Measurements from ENCODE around the gene GJD2. TPM values are rescaled to one million over a fixed set of nuclear protein-coding genes. Genes with fewer than 3 reads are reported as not detected.

GJD2 gene
- total RNA-seq, 1 donor from 2014 or later = not detected

- Histone ChIP-seq H3K9me3 (ENCODE audit: control insufficient read depth in 3 of 3, low read length in 3 of 3) (no peaks in the 10 kb centered on the region), H3K27ac (ENCODE audit: low read depth, low read length) (peak overlapping the region; percentile 89), H3K27me3 (ENCODE audit: control insufficient read depth in 3 of 3, insufficient read depth in 3 of 3, low read length in 3 of 3) (peaks cover 0 to 4% (median 0%) of the 10 kb centered on the region in 3 donors), H3K4me1 (ENCODE audit: control insufficient read depth in 3 of 3, insufficient read depth in 3 of 3, low read length in 3 of 3) (peaks cover 12 to 26% (median 14%) of the 10 kb centered on the region in 3 donors), H3K4me3 (ENCODE audit: low read length in 3 of 3) (peak overlapping the region in 2 of 3 donors; percentile 43 to 72), H3K9ac (ENCODE audit: low read depth in 1 of 3, low read length in 3 of 3) (peak overlapping the region in 1 of 3 donors; percentile 85), H3K36me3 (ENCODE audit: control insufficient read depth in 3 of 3, insufficient read depth in 3 of 3, low read length in 3 of 3) (peaks cover 5 to 29% (median 8%) of the 10 kb centered on the region in 3 donors)
These were observed 39.1 kb upstream of the GJD2 start for GRCh38 chr15:34793901-34794300.

DNA sequence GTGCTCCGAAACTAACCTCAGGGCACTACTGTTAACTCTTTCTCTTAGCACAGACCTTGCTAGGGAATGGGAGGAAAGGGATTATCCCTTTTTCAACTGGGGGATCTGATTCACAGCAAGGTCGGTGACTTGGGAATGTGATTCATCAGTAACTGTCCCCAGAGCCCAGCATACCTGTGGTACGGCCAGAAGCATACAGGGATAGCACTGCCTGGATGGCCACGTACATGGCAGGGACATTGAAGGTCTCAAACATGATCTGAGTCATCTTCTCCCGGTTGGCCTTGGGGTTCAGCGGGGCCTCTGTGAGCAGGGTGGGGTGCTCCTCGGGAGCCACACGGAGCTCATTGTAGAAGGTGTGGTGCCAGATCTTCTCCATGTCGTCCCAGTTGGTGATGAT lies 38.3 kb upstream of the GJD2 start:
- H3K4me1 ChIP-seq (ENCODE audit: control insufficient read depth in 3 of 3, insufficient read depth in 3 of 3, low read length in 3 of 3) = peaks cover 12 to 26% (median 14%) of the 10 kb centered on the region in 3 donors
- peak overlapping the region; percentile 89 for H3K27ac ChIP-seq (ENCODE audit: low read depth, low read length)
- peaks cover 5 to 29% (median 8%) of the 10 kb centered on the region in 3 donors for H3K36me3 ChIP-seq (ENCODE audit: control insufficient read depth in 3 of 3, insufficient read depth in 3 of 3, low read length in 3 of 3)
- H3K9me3 ChIP-seq (ENCODE audit: control insufficient read depth in 3 of 3, low read length in 3 of 3) = no peaks in the 10 kb centered on the region
- peak overlapping the region in 2 of 3 donors; percentile 22 to 72 for H3K4me3 ChIP-seq (ENCODE audit: low read length in 3 of 3)
- H3K27me3 ChIP-seq (ENCODE audit: control insufficient read depth in 3 of 3, insufficient read depth in 3 of 3, low read length in 3 of 3) = peaks cover 0 to 4% (median 0%) of the 10 kb centered on the region in 3 donors
- no peak overlapping the region for H3K9ac ChIP-seq (ENCODE audit: low read depth in 1 of 3, low read length in 3 of 3)

DNA sequence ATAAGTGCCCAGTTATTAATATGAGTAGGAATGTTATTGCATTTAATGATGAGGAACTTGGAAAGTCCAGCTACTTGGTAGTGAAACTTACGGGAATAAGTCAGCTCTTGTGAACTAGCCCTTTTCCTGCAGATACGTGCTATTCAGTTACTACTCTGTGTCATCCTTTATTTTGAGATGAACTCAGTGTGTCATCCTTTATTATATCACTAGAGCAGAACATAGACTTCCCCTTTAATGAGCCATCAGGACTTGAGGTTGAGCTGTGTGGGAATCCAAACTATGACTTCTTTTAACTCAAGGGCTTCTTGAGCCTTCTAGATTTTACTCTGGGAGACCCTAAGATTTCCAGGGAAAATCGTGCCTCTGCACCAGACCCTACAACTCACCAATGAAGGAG lies 36.9 kb upstream of the GJD2 start:
- H3K4me3 ChIP-seq (ENCODE audit: low read length in 3 of 3) = peak overlapping the region in 1 of 3 donors; percentile 19
- no peaks in the 10 kb centered on the region for H3K9me3 ChIP-seq (ENCODE audit: control insufficient read depth in 3 of 3, low read length in 3 of 3)
- H3K36me3 ChIP-seq (ENCODE audit: control insufficient read depth in 3 of 3, insufficient read depth in 3 of 3, low read length in 3 of 3) = peaks cover 5 to 29% (median 8%) of the 10 kb centered on the region in 3 donors
- peaks cover 12 to 26% (median 14%) of the 10 kb centered on the region in 3 donors for H3K4me1 ChIP-seq (ENCODE audit: control insufficient read depth in 3 of 3, insufficient read depth in 3 of 3, low read length in 3 of 3)
- peaks cover 0 to 4% (median 0%) of the 10 kb centered on the region in 3 donors for H3K27me3 ChIP-seq (ENCODE audit: control insufficient read depth in 3 of 3, insufficient read depth in 3 of 3, low read length in 3 of 3)
- no peak overlapping the region for H3K27ac ChIP-seq (ENCODE audit: low read depth, low read length)
- H3K9ac ChIP-seq (ENCODE audit: low read depth in 1 of 3, low read length in 3 of 3) = no peak overlapping the region

DNA sequence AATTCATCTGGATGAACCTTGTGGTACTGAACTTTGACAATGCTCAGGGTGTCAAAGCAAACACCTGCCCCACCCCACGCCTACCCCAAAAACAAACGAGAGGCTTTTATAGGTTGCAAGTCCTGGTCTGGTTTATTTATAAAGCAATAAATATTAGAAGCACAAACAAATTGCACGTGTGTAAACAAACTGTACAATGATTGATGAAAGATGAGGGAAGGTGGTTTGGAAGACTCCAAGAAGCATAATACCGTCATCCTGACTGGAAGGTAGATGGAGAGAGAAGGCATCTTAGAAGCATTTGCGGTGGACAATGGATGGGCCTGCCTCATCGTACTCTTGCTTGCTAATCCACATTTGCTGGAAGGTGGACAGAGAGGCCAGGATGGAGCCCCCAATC lies 35.3 kb upstream of the GJD2 start:
- Histone ChIP-seq H3K27me3 (ENCODE audit: control insufficient read depth in 3 of 3, insufficient read depth in 3 of 3, low read length in 3 of 3) (no peaks in the 10 kb centered on the region), H3K27ac (ENCODE audit: low read depth, low read length) (no peak overlapping the region), H3K9ac (ENCODE audit: low read depth in 1 of 3, low read length in 3 of 3) (no peak overlapping the region), H3K9me3 (ENCODE audit: control insufficient read depth in 3 of 3, low read length in 3 of 3) (no peaks in the 10 kb centered on the region), H3K36me3 (ENCODE audit: control insufficient read depth in 3 of 3, insufficient read depth in 3 of 3, low read length in 3 of 3) (peaks cover 5 to 29% (median 8%) of the 10 kb centered on the region in 3 donors), H3K4me3 (ENCODE audit: low read length in 3 of 3) (no peak overlapping the region), H3K4me1 (ENCODE audit: control insufficient read depth in 3 of 3, insufficient read depth in 3 of 3, low read length in 3 of 3) (peaks cover 12 to 26% (median 14%) of the 10 kb centered on the region in 3 donors)

DNA sequence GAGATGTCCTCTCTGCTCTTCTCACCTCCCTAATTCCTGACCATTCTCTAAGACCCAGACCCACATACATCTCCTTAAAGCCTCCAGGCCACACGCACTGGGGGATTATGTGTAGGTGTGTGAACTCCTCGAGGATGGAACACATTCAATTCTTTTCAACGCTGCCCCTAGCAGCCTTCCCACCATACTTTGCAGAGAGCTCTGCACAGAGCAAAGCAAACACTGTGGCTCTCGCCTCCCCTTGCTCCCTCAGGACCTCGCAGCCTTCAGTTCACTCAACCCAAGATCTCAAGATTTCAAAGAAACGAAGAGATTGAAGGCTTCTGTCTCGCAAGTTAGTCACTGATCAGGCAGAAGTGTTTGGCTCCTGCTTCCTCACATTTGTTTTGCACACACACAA lies 34.5 kb upstream of the GJD2 start:
- no peak overlapping the region for H3K9ac ChIP-seq (ENCODE audit: low read depth in 1 of 3, low read length in 3 of 3)
- no peak overlapping the region for H3K27ac ChIP-seq (ENCODE audit: low read depth, low read length)
- peaks cover 7 to 23% (median 9%) of the 10 kb centered on the region in 3 donors for H3K4me1 ChIP-seq (ENCODE audit: control insufficient read depth in 3 of 3, insufficient read depth in 3 of 3, low read length in 3 of 3)
- no peaks in the 10 kb centered on the region for H3K9me3 ChIP-seq (ENCODE audit: control insufficient read depth in 3 of 3, low read length in 3 of 3)
- no peak overlapping the region for H3K4me3 ChIP-seq (ENCODE audit: low read length in 3 of 3)
- H3K36me3 ChIP-seq (ENCODE audit: control insufficient read depth in 3 of 3, insufficient read depth in 3 of 3, low read length in 3 of 3) = peaks cover 5 to 29% (median 8%) of the 10 kb centered on the region in 3 donors
- no peaks in the 10 kb centered on the region for H3K27me3 ChIP-seq (ENCODE audit: control insufficient read depth in 3 of 3, insufficient read depth in 3 of 3, low read length in 3 of 3)

DNA sequence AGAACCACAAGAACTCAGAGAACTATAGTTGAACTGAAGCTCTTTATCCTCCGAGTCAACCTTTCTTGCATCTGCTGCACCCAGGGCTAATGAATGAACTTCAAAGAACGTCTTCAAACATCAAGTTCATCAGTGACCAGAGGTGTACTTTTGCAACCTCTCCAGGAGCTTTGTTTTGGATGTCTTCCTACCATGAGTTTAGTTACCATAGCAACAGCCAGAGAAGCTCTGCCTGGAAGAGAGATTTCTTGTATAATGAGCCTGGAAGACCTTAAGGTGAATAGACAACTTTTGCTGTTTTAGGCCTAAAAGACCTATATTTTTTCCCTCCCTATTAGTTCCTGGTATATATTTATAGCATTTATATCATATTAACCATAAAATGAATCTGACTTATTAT lies 31.4 kb upstream of the GJD2 start:
- Histone ChIP-seq H3K4me1 (ENCODE audit: control insufficient read depth in 3 of 3, insufficient read depth in 3 of 3, low read length in 3 of 3) (peaks cover 0 to 2% (median 0%) of the 10 kb centered on the region in 3 donors), H3K4me3 (ENCODE audit: low read length in 3 of 3) (no peak overlapping the region), H3K27ac (ENCODE audit: low read depth, low read length) (no peak overlapping the region), H3K9ac (ENCODE audit: low read depth in 1 of 3, low read length in 3 of 3) (no peak overlapping the region), H3K27me3 (ENCODE audit: control insufficient read depth in 3 of 3, insufficient read depth in 3 of 3, low read length in 3 of 3) (no peaks in the 10 kb centered on the region), H3K9me3 (ENCODE audit: control insufficient read depth in 3 of 3, low read length in 3 of 3) (no peaks in the 10 kb centered on the region), H3K36me3 (ENCODE audit: control insufficient read depth in 3 of 3, insufficient read depth in 3 of 3, low read length in 3 of 3) (peaks cover 0 to 9% (median 5%) of the 10 kb centered on the region in 3 donors)

DNA sequence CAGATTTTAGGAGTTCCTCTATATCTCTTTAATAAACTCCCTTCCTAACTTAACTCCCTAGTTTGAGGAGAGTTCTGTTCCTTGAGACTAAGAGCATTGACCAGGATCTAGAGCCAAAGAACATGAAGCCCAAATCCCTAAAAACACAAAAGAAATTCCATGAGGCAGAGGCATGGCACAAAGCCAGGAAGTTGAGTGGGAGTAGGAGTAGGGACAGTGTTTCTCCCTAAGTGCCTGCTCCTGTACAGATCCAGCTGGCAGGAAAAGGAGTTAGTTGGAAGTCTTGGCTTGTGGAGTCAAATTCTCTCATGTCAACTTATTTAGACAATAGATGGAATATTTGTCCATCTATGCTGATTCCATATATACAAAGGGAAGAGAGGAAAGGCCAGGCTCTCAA lies 29.2 kb upstream of the GJD2 start:
- H3K9me3 ChIP-seq (ENCODE audit: control insufficient read depth in 3 of 3, low read length in 3 of 3) = no peaks in the 10 kb centered on the region
- no peaks in the 10 kb centered on the region for H3K36me3 ChIP-seq (ENCODE audit: control insufficient read depth in 3 of 3, insufficient read depth in 3 of 3, low read length in 3 of 3)
- H3K27me3 ChIP-seq (ENCODE audit: control insufficient read depth in 3 of 3, insufficient read depth in 3 of 3, low read length in 3 of 3) = no peaks in the 10 kb centered on the region
- no peaks in the 10 kb centered on the region for H3K4me1 ChIP-seq (ENCODE audit: control insufficient read depth in 3 of 3, insufficient read depth in 3 of 3, low read length in 3 of 3)
- no peak overlapping the region for H3K4me3 ChIP-seq (ENCODE audit: low read length in 3 of 3)
- no peak overlapping the region for H3K27ac ChIP-seq (ENCODE audit: low read depth, low read length)
- no peak overlapping the region for H3K9ac ChIP-seq (ENCODE audit: low read depth in 1 of 3, low read length in 3 of 3)

DNA sequence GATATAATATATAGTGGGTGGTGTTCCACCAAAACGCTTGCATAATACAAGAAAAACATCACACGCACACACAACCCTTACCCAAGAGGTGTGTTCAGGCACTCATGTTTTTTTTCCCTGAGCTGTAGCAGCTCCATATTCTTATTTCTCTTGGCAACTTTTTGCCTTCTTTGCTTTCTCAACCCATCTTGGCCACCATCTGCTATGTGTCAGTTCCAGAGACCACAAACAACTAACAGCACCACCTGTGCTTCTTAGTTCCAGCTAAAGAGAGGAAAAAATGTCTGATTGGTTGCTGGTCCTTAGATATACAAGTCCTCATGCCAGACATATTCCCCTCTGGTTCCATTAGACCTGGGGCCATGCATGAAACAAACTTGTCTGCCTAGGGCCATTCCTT lies 28.6 kb upstream of the GJD2 start:
- Histone ChIP-seq H3K27me3 (ENCODE audit: control insufficient read depth in 3 of 3, insufficient read depth in 3 of 3, low read length in 3 of 3) (no peaks in the 10 kb centered on the region), H3K27ac (ENCODE audit: low read depth, low read length) (no peak overlapping the region), H3K9ac (ENCODE audit: low read depth in 1 of 3, low read length in 3 of 3) (no peak overlapping the region), H3K4me1 (ENCODE audit: control insufficient read depth in 3 of 3, insufficient read depth in 3 of 3, low read length in 3 of 3) (no peaks in the 10 kb centered on the region), H3K9me3 (ENCODE audit: control insufficient read depth in 3 of 3, low read length in 3 of 3) (no peaks in the 10 kb centered on the region), H3K4me3 (ENCODE audit: low read length in 3 of 3) (no peak overlapping the region), H3K36me3 (ENCODE audit: control insufficient read depth in 3 of 3, insufficient read depth in 3 of 3, low read length in 3 of 3) (no peaks in the 10 kb centered on the region)

- H3K4me1 ChIP-seq (ENCODE audit: control insufficient read depth in 3 of 3, insufficient read depth in 3 of 3, low read length in 3 of 3) = no peaks in the 10 kb centered on the region
- no peak overlapping the region for H3K4me3 ChIP-seq (ENCODE audit: low read length in 3 of 3)
- H3K27me3 ChIP-seq (ENCODE audit: control insufficient read depth in 3 of 3, insufficient read depth in 3 of 3, low read length in 3 of 3) = no peaks in the 10 kb centered on the region
- H3K27ac ChIP-seq (ENCODE audit: low read depth, low read length) = no peak overlapping the region
- H3K9me3 ChIP-seq (ENCODE audit: control insufficient read depth in 3 of 3, low read length in 3 of 3) = no peaks in the 10 kb centered on the region
- H3K9ac ChIP-seq (ENCODE audit: low read depth in 1 of 3, low read length in 3 of 3) = no peak overlapping the region
- no peaks in the 10 kb centered on the region for H3K36me3 ChIP-seq (ENCODE audit: control insufficient read depth in 3 of 3, insufficient read depth in 3 of 3, low read length in 3 of 3)
These were observed 28.1 kb upstream of the GJD2 start for GRCh38 chr15:34782901-34783300.

DNA sequence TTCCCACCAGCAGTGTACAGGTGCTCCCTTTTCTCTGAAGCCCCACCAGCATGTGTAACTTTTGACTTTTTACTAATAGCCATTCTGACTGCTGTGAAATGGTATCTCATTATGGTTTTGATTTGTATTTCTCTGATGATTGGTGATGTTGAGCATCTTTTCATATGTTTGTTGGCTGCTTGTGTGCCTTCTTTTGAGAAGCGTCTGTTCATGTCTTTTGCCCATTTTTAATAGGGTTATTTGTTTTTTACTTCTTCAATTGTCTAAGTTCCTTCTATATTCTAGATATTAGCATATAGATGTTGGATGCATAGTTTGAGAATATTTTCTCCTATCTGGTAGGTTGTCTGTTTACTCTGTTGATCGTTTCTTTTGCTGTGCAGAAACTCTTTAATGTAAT lies 25.9 kb upstream of the GJD2 start:
- H3K9me3 ChIP-seq (ENCODE audit: control insufficient read depth in 3 of 3, low read length in 3 of 3) = no peaks in the 10 kb centered on the region
- H3K27me3 ChIP-seq (ENCODE audit: control insufficient read depth in 3 of 3, insufficient read depth in 3 of 3, low read length in 3 of 3) = no peaks in the 10 kb centered on the region
- no peaks in the 10 kb centered on the region for H3K36me3 ChIP-seq (ENCODE audit: control insufficient read depth in 3 of 3, insufficient read depth in 3 of 3, low read length in 3 of 3)
- no peak overlapping the region for H3K9ac ChIP-seq (ENCODE audit: low read depth in 1 of 3, low read length in 3 of 3)
- no peak overlapping the region for H3K27ac ChIP-seq (ENCODE audit: low read depth, low read length)
- H3K4me3 ChIP-seq (ENCODE audit: low read length in 3 of 3) = no peak overlapping the region
- H3K4me1 ChIP-seq (ENCODE audit: control insufficient read depth in 3 of 3, insufficient read depth in 3 of 3, low read length in 3 of 3) = no peaks in the 10 kb centered on the region
